Measurements from ENCODE around the gene SNED1. TPM values are rescaled to one million over a fixed set of nuclear protein-coding genes. Genes with fewer than 3 reads are reported as not detected.

The SNED1 gene
- total and polyA plus RNA-seq, 2 experiments from 2014 or later: 1.5 to 2.8 TPM

DNA sequence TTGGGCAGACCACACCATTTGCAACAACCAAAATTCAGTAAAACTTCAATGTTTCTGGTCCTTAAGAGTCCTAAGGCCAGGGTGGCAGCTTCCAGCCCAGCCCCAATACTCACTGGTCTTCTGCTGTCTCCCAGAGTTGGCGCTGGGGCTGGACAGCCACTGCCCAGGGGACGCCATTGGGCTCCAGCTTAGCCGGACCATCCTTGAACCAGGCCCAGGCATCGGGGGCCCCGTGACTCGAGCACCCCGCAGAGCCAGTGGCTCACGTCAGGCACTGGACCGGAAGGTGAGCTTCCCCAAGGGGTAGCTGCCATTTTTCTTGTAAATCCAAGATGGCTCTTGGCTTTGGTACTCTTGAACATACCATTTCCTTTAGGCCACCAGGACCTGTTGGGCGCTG is 21.8 kb downstream of the SNED1 start:
- Histone ChIP-seq H3K4me3 (no peak overlapping the region), H3K27ac (ENCODE audit: low read depth) (no peak overlapping the region), H3K4me2 (no peak overlapping the region), H3K36me3 (ENCODE audit: insufficient read depth) (no peaks in the 10 kb centered on the region), H3K27me3 (ENCODE audit: insufficient read depth) (no peaks in the 10 kb centered on the region), H3K79me2 (replicated peaks; ENCODE audit: insufficient read depth) (no peaks in the 10 kb centered on the region), H3K9me2 (ENCODE audit: insufficient read depth) (no peaks in the 10 kb centered on the region), H3K4me1 (ENCODE audit: insufficient read depth) (no peaks in the 10 kb centered on the region), H3F3A (replicated peaks; ENCODE audit: low read depth) (no peaks in the 10 kb centered on the region), H2AFZ (no peak overlapping the region), H4K20me1 (replicated peaks; ENCODE audit: insufficient read depth) (no peaks in the 10 kb centered on the region; the same call in 1 of the 2 replicates)
- no peak overlapping the region for H3K27ac Mint-ChIP-seq
- H3K27me3 Mint-ChIP-seq (ENCODE audit: insufficient read depth, low read depth, poor library complexity): peaks cover 2% of the 10 kb centered on the region
- TF ChIP-seq, protein P1, sequence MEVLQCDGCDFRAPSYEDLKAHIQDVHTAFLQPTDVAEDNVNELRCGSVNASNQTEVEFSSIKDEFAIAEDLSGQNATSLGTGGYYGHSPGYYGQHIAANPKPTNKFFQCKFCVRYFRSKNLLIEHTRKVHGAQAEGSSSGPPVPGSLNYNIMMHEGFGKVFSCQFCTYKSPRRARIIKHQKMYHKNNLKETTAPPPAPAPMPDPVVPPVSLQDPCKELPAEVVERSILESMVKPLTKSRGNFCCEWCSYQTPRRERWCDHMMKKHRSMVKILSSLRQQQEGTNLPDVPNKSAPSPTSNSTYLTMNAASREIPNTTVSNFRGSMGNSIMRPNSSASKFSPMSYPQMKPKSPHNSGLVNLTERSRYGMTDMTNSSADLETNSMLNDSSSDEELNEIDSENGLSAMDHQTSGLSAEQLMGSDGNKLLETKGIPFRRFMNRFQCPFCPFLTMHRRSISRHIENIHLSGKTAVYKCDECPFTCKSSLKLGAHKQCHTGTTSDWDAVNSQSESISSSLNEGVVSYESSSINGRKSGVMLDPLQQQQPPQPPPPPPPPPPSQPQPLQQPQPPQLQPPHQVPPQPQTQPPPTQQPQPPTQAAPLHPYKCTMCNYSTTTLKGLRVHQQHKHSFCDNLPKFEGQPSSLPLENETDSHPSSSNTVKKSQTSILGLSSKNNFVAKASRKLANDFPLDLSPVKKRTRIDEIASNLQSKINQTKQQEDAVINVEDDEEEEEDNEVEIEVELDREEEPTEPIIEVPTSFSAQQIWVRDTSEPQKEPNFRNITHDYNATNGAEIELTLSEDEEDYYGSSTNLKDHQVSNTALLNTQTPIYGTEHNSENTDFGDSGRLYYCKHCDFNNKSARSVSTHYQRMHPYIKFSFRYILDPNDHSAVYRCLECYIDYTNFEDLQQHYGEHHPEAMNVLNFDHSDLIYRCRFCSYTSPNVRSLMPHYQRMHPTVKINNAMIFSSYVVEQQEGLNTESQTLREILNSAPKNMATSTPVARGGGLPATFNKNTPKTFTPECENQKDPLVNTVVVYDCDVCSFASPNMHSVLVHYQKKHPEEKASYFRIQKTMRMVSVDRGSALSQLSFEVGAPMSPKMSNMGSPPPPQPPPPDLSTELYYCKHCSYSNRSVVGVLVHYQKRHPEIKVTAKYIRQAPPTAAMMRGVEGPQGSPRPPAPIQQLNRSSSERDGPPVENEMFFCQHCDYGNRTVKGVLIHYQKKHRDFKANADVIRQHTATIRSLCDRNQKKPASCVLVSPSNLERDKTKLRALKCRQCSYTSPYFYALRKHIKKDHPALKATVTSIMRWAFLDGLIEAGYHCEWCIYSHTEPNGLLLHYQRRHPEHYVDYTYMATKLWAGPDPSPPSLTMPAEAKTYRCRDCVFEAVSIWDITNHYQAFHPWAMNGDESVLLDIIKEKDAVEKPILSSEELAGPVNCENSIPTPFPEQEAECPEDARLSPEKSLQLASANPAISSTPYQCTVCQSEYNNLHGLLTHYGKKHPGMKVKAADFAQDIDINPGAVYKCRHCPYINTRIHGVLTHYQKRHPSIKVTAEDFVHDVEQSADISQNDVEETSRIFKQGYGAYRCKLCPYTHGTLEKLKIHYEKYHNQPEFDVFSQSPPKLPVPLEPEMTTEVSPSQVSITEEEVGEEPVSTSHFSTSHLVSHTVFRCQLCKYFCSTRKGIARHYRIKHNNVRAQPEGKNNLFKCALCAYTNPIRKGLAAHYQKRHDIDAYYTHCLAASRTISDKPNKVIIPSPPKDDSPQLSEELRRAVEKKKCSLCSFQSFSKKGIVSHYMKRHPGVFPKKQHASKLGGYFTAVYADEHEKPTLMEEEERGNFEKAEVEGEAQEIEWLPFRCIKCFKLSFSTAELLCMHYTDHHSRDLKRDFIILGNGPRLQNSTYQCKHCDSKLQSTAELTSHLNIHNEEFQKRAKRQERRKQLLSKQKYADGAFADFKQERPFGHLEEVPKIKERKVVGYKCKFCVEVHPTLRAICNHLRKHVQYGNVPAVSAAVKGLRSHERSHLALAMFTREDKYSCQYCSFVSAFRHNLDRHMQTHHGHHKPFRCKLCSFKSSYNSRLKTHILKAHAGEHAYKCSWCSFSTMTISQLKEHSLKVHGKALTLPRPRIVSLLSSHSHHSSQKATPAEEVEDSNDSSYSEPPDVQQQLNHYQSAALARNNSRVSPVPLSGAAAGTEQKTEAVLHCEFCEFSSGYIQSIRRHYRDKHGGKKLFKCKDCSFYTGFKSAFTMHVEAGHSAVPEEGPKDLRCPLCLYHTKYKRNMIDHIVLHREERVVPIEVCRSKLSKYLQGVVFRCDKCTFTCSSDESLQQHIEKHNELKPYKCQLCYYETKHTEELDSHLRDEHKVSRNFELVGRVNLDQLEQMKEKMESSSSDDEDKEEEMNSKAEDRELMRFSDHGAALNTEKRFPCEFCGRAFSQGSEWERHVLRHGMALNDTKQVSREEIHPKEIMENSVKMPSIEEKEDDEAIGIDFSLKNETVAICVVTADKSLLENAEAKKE (CRISPR knock-in tag; IDR thresholded peaks at IDR 0.05): no peak
- TF ChIP-seq POLR2AphosphoS5 (IDR thresholded peaks at IDR 0.05; ENCODE audit: low read depth) (no peak), ZNF331 (CRISPR knock-in tag; IDR thresholded peaks at IDR 0.05; ENCODE audit: low read depth) (no peak), STAT1 (IDR thresholded peaks at IDR 0.05; ENCODE audit: unreplicated experiment) (no peak), EZH2phosphoT487 (IDR thresholded peaks at IDR 0.05; ENCODE audit: unreplicated experiment) (no peak), NANOG (IDR thresholded peaks at IDR 0.05; ENCODE audit: borderline replicate concordance) (no peak), REST (IDR thresholded peaks at IDR 0.05; ENCODE audit: unreplicated experiment) (no peak), EZH2 (IDR thresholded peaks at IDR 0.05; ENCODE audit: low read depth, unreplicated experiment) (no peak), ZNF114 (CRISPR knock-in tag; IDR thresholded peaks at IDR 0.05) (no peak), CREB1 (CRISPR knock-in tag; IDR thresholded peaks at IDR 0.05; ENCODE audit: low read depth) (no peak), JUNB (IDR thresholded peaks at IDR 0.05; ENCODE audit: unreplicated experiment) (no peak)
- TF ChIP-seq, protein P2, sequence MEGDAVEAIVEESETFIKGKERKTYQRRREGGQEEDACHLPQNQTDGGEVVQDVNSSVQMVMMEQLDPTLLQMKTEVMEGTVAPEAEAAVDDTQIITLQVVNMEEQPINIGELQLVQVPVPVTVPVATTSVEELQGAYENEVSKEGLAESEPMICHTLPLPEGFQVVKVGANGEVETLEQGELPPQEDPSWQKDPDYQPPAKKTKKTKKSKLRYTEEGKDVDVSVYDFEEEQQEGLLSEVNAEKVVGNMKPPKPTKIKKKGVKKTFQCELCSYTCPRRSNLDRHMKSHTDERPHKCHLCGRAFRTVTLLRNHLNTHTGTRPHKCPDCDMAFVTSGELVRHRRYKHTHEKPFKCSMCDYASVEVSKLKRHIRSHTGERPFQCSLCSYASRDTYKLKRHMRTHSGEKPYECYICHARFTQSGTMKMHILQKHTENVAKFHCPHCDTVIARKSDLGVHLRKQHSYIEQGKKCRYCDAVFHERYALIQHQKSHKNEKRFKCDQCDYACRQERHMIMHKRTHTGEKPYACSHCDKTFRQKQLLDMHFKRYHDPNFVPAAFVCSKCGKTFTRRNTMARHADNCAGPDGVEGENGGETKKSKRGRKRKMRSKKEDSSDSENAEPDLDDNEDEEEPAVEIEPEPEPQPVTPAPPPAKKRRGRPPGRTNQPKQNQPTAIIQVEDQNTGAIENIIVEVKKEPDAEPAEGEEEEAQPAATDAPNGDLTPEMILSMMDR (conservative IDR thresholded peaks at IDR 0.05; ENCODE audit: low read depth in 2 of 2): no peak
- TF ChIP-seq, protein P3, sequence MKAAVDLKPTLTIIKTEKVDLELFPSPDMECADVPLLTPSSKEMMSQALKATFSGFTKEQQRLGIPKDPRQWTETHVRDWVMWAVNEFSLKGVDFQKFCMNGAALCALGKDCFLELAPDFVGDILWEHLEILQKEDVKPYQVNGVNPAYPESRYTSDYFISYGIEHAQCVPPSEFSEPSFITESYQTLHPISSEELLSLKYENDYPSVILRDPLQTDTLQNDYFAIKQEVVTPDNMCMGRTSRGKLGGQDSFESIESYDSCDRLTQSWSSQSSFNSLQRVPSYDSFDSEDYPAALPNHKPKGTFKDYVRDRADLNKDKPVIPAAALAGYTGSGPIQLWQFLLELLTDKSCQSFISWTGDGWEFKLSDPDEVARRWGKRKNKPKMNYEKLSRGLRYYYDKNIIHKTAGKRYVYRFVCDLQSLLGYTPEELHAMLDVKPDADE (IDR thresholded peaks at IDR 0.05): no peak
- DNase-seq (ENCODE audit: low spot score): no peak
- H3K9me3 Mint-ChIP-seq: peaks cover 20% of the 10 kb centered on the region
- no peaks in the 10 kb centered on the region; the same call in 2 of the 3 replicates for H3K4me1 Mint-ChIP-seq
- no peaks in the 10 kb centered on the region for H3K36me3 Mint-ChIP-seq (ENCODE audit: low read depth)
- H3K4me3 Mint-ChIP-seq: no peak overlapping the region
- no peak for ATAC-seq

Data from GM23338 (cell line).